Measurements from ENCODE around the gene PPP4R2. TPM values are rescaled to one million over a fixed set of nuclear protein-coding genes. Genes with fewer than 3 reads are reported as not detected.

Gene PPP4R2
- total RNA-seq, 3 donors from 2014 or later (not counting 1 experiment from before 2014, with no cell fraction given): 50.4 to 72.8 (median 60.1) TPM

GRCh38 chr3:72974956-72975355 is 21.7 kb upstream of the PPP4R2 start:
- H3K36me3 Mint-ChIP-seq: no peaks in the 10 kb centered on the region
- H3K4me1 Mint-ChIP-seq: no peaks in the 10 kb centered on the region
- no peaks in the 10 kb centered on the region for H3K9me3 Mint-ChIP-seq
- Histone ChIP-seq H3K27ac (ENCODE audit: low read length) (no peak overlapping the region), H3K9me3 (ENCODE audit: control insufficient read depth, insufficient read depth, low read length) (no peaks in the 10 kb centered on the region), H3K36me3 (ENCODE audit: control insufficient read depth, insufficient read depth, low read length) (no peaks in the 10 kb centered on the region), H3K27me3 (ENCODE audit: control insufficient read depth, insufficient read depth, low read length) (no peaks in the 10 kb centered on the region), H3K4me1 (ENCODE audit: control insufficient read depth, insufficient read depth, low read length) (no peaks in the 10 kb centered on the region), H3K4me3 (ENCODE audit: low read length) (no peak overlapping the region)
- intact Hi-C loops (cut with micrococcal nuclease): no loop called here
- no peak for TF ChIP-seq CTCF (IDR thresholded peaks at IDR 0.05)
- 88% methylated on average over 3 of the region's 4 CpGs for WGBS (ENCODE audit: insufficient coverage)
- peaks cover 9 to 21% of the 10 kb centered on the region in 2 donors for H3K27me3 Mint-ChIP-seq (ENCODE audit: low read depth in 2 of 2)
- ATAC-seq: no peak
- no peak overlapping the region for H3K27ac Mint-ChIP-seq
- H3K4me3 Mint-ChIP-seq: no peak overlapping the region
- DNase-seq: no peak

- intact Hi-C loops (cut with micrococcal nuclease): no loop called here
- H3K27ac Mint-ChIP-seq: no peak overlapping the region
These were observed 20.3 kb upstream of the PPP4R2 start for GRCh38 chr3:72976281-72976741.

GRCh38 chr3:72977060-72977808 is 19.4 kb upstream of the PPP4R2 start:
- H3K9me3 ChIP-seq (ENCODE audit: control insufficient read depth, insufficient read depth, low read length): no peaks in the 10 kb centered on the region
- no peak overlapping the region for H3K4me3 Mint-ChIP-seq
- no peaks in the 10 kb centered on the region for H3K36me3 Mint-ChIP-seq
- no peaks in the 10 kb centered on the region for H3K4me1 ChIP-seq (ENCODE audit: control insufficient read depth, insufficient read depth, low read length)
- intact Hi-C loops (cut with micrococcal nuclease): no loop called here
- DNase-seq: peak in 1 of 2 donors; percentile 27
- 69% methylated on average over 3 of the region's 5 CpGs for WGBS (ENCODE audit: insufficient coverage)
- H3K27ac ChIP-seq (ENCODE audit: low read length): no peak overlapping the region
- no peak overlapping the region for H3K27ac Mint-ChIP-seq
- H3K27me3 ChIP-seq (ENCODE audit: control insufficient read depth, insufficient read depth, low read length): no peaks in the 10 kb centered on the region
- peaks cover 11 to 24% of the 10 kb centered on the region in 2 donors for H3K27me3 Mint-ChIP-seq (ENCODE audit: low read depth in 2 of 2)
- TF ChIP-seq CTCF (IDR thresholded peaks at IDR 0.05): no peak
- no peak overlapping the region for H3K4me3 ChIP-seq (ENCODE audit: low read length)
- H3K36me3 ChIP-seq (ENCODE audit: control insufficient read depth, insufficient read depth, low read length): no peaks in the 10 kb centered on the region
- ATAC-seq: peak in 2 of 3 donors; percentile 42 to 43
- no peaks in the 10 kb centered on the region for H3K9me3 Mint-ChIP-seq
- no peaks in the 10 kb centered on the region for H3K4me1 Mint-ChIP-seq

More at GRCh38 chr3:72976281-72976741, 20.3 kb upstream of the PPP4R2 start:
- ATAC-seq (no peak), DNase-seq (no peak)
- no peak overlapping the region for H3K4me3 Mint-ChIP-seq
- Histone ChIP-seq H3K4me1 (ENCODE audit: control insufficient read depth, insufficient read depth, low read length) (no peaks in the 10 kb centered on the region), H3K4me3 (ENCODE audit: low read length) (no peak overlapping the region), H3K27me3 (ENCODE audit: control insufficient read depth, insufficient read depth, low read length) (no peaks in the 10 kb centered on the region), H3K27ac (ENCODE audit: low read length) (no peak overlapping the region), H3K36me3 (ENCODE audit: control insufficient read depth, insufficient read depth, low read length) (no peaks in the 10 kb centered on the region), H3K9me3 (ENCODE audit: control insufficient read depth, insufficient read depth, low read length) (no peaks in the 10 kb centered on the region)
- H3K36me3 Mint-ChIP-seq: no peaks in the 10 kb centered on the region
- no peak for TF ChIP-seq CTCF (IDR thresholded peaks at IDR 0.05)
- H3K9me3 Mint-ChIP-seq: no peaks in the 10 kb centered on the region
- H3K27me3 Mint-ChIP-seq (ENCODE audit: low read depth in 2 of 2): peaks cover 11 to 24% of the 10 kb centered on the region in 2 donors
- WGBS (ENCODE audit: insufficient coverage): 20% methylated on average over 1 of the region's 1 CpG
- no peaks in the 10 kb centered on the region for H3K4me1 Mint-ChIP-seq

Data from natural killer cell (primary cell).